D341Med (cell line): ENCODE data around the gene RGL1.

Experiments
- DNase-seq: peaks from one replicate; pipeline ENCODE4 v3.0.0; 2012; ENCODE audit warnings: low spot score

RGL1 gene

DNA sequence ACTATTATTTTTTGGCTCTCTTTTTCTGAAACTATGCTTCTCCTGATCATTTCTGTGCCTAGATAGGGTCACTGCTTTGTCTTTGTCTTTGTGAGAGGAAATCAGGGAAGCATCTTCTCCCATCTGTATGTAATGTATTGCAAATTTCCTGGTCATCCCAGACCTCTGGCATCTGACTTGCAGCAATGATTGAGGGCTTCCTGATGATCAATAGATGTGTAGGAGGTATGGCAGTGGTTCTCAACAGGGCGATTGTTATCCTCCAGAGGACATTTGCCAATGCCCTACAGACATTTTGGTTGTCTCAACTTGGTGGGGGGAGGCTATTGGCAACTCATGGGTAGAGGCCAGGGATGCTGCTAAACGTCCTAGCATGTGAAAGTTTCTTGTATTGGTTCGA lies 64.7 kb downstream of the RGL1 start:
- no peak for DNase-seq

DNA sequence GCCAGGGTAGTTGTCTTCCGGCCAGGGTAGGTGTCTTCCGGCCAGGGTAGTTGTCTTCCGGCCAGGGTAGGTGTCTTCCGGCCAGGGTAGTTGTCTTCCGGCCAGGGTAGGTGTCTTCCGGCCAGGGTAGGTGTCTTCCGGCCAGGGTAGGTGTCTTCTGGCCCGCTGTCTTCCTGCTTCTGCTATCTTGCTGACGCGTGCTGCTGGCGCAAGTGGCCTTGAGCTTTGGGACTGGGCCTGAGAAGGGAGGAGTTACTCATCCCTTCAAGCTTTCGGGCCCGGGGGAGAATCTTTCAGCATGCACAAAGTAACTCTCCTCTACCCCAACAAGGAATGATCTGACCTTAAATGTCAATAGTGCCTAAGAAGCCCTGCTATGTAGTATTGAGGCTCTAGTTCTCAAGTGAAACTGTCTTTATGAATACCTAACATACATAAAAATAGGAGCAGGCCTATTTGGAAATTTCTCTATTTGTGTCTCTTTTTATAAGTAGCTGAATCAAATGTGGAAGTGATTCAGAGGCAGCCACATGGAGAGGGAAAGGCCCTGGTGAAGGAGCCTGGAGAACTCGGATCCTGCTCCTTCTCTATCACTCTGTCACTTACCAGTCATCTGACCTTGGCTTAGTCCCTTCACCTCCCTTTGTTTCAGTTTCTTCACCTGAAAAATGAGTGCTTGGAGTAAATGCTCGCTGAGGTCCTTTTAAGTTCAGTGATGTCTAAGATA lies 65.6 kb downstream of the RGL1 start:
- DNase-seq: no peak

DNA sequence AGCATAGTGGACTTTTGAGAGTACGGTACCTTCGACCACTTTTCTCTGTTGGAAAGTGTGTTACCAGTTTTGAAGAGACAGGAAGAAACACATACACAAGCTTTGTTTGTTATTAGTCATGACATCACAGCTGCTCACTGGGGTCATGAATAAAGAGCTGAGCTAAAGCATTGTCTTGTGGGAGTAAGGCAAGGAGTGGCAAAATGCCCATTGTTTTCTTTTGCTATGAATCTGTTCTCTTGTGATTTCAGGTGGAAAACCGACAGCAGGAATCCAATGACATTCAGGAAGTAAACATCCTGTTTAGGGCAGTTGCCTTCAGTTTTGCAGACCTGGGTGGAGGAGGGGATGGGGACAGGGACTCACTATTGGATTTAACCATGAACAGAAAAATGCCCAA lies 66.2 kb downstream of the RGL1 start:
- no peak for DNase-seq

DNA sequence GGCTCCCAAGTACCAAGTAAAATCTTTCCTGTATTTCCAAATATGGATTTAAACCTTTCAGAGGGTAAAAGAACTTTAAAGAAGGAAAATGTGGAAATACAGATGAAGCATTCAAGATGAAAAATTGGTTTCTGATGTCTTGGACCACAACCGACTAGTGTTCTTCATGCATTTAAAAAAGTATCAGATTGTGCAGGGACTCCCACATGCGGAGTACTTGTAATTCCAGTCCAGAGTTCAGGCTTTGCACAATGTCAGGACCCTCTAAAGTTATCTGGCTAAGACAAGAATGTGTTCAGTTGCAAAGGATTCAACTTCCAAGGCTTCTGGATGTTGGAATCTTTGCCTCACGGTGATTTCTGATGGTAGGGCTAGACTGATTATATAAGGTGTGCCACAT lies 66.7 kb downstream of the RGL1 start:
- no peak for DNase-seq

DNA sequence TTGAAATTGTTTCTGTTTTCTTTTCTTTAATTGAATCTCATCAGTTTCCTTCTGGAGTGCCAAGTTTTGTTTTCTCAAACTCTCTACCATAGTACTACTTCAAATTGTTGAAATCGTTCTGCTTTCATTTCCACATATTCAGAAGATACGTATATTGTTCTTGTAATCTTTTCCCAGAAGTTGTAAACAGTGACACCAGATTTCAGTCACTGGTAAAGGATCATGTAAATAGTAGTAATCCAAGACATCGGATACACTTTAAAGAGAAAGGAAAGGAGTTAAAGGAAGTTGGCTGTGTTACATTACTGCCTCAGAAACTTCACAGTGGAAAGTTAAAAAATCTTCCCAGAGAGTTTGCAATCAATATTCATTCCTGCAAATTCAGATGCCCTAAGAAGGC lies 67.5 kb downstream of the RGL1 start:
- no peak for DNase-seq

DNA sequence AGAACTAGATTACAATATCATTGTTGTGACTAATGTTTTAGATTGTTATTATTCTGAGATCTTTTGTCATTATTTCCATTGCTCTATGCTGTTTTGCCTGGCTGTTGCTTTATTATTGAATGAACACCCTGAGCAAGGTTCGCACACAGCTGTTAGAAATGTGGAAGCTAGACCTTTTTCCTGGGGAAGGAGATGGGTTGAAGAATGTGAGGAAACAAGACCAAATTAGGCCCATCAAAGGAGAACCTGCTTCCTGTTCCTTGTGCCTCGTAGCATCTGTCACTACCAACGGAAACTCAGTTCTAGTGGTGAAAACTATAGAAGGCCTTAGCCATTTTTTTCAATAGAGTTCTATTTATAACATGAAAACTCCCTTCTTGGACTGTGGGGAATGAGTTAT lies 68.7 kb downstream of the RGL1 start:
- DNase-seq: no peak

DNA sequence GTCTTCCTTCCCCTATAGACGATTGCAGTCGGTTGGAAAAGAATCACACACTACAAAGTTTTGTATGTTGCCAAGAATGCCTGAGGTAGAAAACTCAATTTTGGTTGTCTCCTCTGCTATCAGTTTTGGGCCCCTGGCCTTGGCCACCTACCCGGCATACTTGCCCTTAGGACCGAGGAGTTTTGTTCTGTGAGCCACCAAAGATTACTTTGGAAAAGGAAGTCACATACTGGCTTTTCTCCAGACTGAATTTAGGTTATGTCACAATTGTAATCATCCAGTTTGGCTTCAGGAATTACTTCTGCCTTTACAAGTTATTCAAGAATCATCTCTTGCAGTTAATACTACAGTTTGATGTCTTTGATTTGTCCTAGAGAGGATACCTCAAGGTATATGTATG lies 71.4 kb downstream of the RGL1 start:
- no peak for DNase-seq

DNA sequence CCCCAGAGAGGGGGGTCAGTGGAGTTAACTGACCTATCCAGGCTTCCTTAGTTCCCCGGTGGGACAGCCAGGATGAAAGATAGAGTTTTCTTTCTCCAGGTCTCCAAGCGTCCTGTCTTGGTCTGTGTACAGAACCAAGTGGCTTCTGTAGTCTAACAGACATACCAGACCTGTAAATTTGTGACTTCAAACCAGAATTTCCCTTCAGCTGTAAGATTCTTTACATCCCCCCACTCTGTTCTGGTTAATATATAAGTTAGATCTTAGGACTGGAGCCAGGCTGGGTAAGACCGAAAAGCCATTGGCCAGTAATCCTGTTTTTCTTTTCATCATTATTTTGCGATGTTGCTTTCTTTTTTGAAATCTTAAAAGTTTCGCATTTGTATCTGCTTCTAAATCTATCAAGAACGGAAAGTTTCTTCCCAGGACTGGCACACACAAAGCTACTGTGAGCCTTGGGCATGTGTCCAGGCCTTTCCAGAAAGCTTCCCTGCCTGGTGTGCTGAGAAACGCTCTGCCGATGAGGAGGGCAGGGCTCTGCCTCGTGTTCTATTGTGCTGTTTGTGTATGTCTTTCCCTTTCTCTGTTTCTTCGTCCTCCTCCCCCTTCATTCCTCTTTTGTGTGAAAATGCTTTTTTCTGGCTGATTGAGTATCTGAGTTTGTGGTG lies 72.3 kb downstream of the RGL1 start:
- DNase-seq: no peak

DNA sequence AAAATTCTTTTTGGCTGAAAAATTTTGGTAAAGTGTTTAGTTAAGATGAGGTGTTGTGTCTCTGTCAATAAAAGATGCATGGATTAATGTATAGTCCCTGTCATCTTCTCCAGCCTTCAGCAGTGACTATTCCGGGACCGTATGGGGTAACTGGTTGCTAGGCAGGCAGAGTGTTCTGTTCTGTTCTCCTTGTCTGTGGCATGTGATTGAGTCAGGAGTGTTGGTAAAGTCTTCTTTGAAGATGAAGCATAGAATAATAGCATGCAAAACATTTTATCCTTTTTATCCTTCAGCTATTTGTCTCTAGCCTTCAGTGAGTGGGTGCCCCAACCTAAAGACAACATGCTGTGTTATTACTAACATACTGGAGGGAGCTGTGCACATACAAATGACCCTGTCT lies 74.6 kb downstream of the RGL1 start:
- DNase-seq: no peak

DNA sequence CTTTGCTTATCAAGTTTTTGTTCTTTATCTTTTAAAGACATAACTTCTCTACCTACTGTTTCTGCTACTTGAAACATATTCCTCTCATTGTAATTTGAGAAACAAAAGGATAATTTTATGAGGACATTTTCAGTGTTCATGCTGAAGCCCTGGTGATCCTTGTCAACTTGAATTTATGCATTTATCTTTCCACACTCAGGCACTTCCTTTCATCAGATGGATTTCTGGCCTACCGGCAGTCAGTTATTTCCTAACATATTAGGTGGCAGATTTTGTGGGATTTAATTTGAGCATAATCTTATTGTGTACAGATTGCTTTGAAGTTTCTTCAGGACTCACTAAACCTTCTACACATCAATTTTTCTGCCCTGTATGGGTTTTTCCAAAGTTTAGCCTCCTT lies 75.0 kb downstream of the RGL1 start:
- DNase-seq: no peak

DNA sequence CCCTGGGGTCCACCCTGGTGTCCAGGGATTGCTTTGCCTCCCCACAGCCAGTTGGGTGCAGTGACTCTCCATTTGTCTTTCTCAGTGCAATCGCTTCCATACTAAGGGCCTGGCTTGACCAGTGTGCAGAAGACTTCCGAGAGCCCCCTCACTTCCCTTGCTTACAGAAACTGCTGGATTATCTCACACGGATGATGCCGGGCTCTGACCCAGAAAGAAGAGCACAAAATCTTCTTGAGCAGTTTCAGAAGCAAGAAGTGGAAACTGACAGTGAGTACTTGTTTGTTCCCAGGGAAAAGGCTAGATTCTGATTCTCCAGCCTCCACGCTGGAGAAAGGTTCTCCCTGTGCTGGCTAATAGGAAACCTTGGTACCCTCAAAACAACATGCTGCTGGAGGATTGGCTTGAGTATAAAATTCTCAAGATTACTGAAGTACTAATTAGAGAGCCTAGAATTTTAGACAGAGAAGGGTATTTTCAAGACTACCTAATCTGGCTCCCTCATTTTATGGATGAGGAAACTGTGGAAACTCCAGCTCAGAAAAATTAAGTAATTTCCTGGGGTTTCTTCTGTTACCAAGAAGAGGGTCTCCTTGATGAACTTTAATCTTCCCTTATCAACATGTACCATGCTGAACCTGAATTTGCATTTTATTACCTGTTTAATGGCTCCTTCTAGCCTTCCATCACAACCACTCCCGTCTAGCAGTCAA lies 75.8 kb downstream of the RGL1 start:
- no peak for DNase-seq

DNA sequence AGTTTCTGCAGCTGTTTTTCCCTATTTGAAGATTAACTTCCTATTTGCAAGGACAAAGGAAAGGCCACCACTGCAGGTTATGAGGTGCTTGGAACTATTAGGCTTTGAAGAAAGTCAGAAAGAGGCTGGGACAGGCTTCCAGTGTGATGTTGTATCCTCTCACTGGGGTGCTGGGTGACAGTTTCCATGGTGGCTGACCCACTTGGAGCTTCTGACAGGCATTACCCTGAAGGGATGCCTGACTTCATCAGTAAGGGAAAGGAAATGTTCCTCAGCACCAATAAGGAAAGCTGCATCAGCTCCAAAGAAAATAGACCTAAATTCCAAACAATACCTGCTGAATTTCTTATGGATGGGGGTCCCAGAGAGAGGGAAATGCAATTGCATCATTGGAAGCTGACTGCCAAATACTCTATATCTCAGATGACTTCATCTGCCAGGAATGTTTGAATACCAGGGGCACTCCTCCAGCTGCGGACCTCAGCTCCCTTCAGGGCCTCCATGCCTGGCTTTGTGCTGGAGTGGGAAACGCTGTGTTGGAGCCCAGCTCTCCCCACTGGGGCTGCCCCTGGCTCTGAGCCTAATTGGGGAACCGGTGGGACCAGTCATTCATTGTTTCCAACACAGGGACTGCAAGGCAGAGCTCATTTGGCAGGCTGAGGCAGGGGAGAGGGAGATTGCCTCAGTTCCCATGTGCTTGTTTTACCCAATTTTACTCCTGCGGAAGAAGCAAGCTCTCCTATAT lies 76.6 kb downstream of the RGL1 start:
- DNase-seq: no peak

DNA sequence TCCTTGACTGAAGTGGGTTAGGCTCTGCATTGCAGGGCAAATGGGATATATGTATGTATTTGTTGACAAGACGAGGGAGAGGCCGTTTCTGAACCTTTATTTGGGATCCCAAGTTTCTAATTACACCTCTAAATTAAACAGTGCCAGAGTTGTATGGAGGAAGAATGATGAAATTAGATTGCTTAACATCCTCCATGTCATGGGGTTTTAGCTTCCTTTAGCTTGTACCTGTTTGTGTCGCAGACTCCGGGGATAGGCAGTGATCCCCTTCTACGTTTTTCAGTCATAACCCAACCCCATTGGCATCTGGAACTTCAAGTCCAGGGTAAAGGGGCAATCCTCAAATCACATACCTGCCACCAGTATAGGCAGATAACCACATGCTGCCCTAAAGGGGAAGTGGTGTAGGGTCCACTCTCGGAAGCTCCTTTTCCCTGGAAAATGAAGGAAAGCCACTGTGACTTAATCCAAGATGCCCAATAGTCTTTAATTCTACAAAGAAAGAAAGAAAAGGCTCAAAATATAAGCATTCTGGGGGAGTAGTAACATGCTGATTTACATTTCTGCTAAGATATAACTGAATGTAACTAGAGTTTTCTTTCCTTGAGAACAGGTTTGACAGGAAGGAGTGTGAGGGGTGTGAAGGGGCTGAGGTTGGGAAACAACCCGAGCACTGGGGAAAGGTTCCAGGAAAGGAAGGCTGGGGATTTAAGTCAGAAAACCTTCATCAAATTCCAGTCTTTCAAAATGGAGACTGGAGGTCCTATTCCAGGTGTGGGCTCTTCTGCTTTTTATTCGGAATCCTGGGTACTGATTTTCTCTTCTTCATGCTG lies 77.6 kb downstream of the RGL1 start:
- DNase-seq: no peak

DNA sequence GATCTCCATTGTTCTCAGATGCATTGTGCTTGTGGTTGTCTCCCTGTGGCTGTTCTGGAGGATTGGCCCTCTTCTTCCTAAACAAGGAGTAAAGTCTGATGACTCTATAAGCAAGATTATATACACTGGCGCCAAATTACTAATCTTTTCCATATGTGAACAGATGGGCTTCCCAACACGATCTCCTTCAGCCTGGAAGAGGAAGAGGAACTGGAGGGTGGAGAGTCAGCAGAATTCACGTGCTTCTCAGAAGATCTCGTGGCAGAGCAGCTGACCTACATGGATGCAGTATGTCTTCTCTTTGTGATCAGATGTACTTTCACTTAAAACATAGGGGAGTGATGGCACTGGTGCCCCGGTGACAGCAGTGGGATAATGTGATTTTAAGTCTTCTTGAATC lies 78.7 kb downstream of the RGL1 start:
- DNase-seq: no peak

DNA sequence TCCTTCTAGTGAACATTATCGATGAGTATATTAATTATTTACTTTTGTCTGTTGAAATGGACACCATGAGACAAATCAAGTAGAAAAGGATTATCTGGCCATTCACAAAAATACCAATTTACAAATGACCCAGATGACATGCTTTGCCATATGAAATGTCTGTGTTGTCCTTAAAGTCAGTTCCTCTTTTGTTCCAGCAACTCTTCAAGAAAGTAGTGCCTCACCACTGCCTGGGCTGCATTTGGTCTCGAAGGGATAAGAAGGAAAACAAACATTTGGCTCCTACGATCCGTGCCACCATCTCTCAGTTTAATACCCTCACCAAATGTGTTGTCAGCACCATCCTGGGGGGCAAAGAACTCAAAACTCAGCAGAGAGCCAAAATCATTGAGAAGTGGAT lies 79.6 kb downstream of the RGL1 start:
- DNase-seq: no peak

DNA sequence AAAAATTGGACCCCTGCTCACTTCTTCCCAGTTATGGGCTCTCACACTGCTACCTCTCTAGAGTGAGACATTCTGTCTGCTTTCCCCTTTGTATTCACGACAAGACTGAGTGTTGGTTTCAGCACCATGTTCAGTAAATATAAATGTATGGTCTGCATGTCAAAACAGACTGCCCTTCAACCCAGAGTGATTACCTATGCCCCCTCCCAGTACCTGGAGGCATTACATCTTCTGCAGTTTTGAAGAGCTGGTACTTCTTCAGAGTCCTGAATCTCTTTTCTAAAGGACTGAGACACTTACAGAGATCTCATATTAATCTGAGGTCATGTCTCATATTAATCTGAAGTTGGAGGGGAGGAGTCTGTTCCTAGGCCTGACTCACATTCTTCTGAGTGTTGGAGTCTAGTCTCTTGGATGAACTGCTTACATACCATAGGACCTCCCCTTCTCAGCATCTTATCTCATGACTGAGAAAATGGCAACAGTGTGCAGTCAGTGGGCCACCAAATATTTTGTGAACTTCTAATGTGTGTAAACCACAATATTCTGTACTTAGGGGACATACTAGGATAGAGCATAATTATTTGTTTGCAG lies 80.3 kb downstream of the RGL1 start:
- DNase-seq: no peak

DNA sequence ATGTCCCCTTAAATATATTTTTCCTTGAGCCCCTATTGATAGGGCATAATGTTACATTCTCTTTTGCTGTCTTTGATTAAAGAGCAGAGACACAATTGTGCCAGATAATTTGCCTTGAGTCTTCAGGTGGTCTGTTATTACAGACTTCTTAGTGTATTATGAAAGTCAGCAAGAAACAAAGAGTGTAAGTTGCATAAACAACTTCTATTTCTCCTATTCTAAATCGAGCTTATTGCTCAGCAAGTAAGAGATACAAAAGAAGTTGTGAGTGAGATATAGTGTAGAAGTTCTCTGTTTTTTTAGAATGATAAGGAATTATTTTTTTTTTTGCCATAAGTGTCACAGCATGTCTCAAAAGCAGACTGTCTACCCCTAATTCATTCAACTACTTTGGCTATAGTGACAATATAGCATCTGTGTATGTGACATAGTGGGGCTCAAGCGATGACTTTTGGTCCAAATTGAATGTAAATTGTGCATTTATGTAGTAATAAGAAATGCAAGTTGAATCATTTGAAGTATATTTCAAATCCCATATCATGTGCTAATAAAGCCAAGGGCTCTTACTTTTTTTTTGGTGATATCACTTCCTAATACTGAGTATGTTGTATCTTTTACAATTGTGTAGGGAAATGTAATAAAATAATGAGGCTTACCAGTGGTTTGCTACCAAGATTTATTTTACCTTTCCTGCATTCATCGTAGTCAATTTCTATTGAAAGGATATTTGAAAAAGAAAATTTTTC lies 81.3 kb downstream of the RGL1 start:
- DNase-seq: no peak

DNA sequence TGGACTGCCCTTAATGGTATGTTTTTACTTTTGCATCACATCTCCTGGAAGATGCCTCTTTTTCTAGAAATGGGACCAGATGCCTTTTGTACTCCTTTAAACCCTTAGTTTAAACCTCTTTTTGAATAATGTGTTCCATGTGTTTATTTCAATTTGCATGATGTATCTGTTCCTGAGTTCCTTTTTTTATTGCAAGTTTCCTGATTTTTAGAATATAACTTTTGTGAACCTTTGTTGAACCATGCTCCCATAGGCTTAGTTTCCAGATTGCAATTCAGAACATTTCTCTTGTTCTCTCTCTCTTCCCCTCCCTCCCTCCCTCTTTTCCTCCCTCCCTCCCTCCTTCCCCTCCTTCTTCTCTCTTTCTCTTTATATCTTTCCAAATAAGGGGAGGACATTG lies 81.9 kb downstream of the RGL1 start:
- DNase-seq: no peak

DNA sequence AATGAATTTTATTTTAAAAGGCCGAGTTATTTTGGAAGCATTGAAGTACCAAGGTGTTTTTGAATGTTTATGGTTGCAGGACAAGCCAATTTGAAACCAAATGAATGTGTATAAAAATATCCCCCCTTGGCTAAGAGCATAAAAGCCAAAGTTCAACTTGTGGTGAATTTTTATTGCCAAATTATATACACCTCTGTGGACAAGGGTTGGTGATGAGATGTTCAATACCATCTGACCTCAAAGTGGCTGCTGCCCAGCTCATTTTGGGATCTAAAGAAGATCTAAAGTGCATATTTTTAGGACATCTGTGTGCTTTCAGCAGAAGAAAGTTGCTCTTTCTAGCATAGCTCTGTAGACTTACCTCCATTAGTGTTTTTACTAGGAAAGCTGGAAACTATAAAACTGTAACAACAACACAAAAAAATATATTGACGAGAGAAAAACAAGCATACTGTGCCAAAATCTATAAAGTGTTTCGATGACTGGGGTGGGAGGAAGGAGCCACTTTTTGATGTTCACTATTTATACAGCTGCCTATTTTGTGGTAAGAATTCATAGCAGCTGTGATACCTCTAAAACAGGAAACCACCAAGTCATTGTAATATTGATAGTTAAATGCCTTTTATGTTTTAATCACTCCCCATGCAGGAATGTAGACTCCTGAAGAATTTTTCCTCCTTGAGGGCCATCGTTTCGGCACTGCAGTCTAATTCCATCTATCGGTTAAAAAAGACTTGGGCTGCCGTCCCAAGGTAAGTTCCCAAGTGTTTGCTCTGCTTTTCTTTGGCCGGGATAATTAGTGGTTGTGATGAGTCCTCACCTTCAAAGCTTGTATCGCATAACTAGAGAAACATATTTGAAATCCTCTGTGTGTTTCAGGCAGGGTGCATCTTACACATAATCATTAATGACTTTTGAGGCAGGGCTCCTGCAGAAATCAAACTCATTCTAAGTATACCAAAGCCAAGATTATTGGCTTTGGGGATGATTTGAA lies 83.2 kb downstream of the RGL1 start:
- DNase-seq: no peak
